NCI-H69 (cell line): ENCODE results near the gene ABHD17A.

ENCODE experiments used
- DNase-seq: peaks from one replicate; lab custom pipeline; 2025; lab: John Stamatoyannopoulos, UW

Gene ABHD17A

DNA sequence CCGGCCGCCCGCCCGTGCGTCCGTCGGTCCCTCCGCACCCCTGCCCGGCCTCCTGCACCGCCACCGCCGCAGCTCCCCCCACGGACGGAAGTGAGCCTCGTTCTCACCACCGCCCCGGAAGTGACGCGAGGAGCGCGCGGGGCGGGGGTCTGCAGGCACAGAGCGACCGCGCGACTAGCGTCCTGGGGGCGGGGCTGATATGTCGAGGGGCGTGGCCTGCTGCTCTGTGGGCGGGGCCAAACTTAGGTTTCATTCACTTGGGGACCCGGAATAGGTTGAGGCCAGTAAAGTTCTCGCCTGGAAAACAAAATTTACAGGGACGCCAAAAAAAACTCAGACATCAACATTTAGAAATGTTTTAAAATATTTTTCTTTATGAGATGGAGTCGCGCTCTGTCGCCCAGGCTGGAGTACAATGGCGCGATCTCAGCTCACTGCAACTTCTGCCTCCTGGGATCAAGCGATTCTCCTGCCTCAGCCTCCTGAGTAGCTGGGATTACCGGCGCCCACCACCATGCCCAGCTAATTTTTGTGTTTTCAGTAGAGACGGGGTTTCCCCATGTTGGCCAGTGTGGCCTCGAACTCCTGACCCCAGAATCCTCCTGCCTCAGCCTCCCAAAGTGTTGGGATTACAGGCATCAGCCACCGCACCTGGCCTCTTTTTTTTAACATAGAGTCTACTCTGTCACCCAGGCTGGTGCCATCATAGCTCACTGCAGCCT lies at the start of gene ABHD17A:
TSS of gene ABHD17A (minus strand) at position 99 of the 722 bp plus-strand sequence. CDS start 3,930 bp downstream, outside the sequence.
- DNase-seq = peak; percentile 98

GRCh38 chr19:1933942-1934341 lies 48.6 kb upstream of the ABHD17A start:
- no peak for DNase-seq

DNA sequence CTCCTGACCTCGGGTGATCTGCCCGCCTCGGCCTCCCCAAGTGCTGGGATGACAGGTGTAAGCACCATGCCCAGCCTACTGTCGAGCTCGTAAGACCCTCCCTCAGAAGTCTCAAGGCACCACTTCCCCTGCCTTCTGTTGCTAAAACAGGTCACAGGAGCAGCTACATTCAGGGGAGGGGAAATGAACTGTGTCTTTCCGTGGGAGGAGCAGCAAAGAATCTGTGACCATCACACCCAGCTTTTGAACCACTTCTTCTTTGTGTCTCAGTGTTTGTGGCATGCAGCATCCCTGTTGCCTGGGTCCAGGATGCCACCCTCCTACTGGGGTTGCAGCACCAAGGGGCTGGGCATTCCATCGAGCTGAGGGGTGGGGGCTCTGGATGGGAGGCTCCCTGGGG lies 47.9 kb upstream of the ABHD17A start:
- no peak for DNase-seq

DNA sequence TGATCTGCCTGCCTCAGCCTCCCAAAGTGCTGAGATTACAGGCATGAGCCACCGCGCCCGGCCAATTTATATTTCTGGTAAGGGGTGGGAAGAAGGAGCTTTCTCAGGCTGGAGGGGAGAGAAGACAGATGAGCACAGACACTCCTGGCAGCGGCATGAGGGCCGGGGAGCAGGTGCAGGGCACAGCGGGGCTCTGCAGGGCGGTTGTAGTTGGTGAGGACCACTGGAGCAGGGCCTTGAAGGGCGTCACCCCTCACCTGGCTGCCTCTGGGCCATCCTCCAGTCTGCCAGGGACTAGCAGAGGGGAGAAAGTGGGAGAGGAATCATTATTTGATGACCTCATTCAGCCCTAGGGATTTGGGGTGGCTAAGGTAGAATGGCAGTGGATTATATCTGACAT lies 47.1 kb upstream of the ABHD17A start:
- DNase-seq = no peak

DNA sequence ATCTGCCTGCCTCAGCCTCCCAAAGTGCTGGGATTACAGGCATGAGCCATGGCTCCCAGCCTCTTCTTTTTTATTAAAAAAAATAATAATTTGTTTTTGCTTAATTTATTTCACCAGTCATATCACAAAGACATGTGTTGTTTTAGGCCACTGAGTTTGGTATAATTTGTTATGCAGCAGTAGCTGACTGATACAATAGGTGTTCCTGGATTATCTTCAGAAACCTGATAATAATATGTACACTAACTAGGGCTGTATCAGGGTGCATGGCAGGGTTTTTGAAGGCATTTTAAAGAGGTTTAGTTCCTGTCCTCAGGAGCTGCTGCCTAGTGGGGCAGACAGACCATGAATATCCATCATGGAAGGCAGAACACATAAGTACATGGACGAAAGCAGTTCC lies 46.1 kb upstream of the ABHD17A start:
- DNase-seq = no peak

GRCh38 chr19:1929021-1929742 lies 43.9 kb upstream of the ABHD17A start:
- peak; percentile 87 for DNase-seq

GRCh38 chr19:1925544-1925943 lies 40.2 kb upstream of the ABHD17A start:
- DNase-seq = no peak

DNA sequence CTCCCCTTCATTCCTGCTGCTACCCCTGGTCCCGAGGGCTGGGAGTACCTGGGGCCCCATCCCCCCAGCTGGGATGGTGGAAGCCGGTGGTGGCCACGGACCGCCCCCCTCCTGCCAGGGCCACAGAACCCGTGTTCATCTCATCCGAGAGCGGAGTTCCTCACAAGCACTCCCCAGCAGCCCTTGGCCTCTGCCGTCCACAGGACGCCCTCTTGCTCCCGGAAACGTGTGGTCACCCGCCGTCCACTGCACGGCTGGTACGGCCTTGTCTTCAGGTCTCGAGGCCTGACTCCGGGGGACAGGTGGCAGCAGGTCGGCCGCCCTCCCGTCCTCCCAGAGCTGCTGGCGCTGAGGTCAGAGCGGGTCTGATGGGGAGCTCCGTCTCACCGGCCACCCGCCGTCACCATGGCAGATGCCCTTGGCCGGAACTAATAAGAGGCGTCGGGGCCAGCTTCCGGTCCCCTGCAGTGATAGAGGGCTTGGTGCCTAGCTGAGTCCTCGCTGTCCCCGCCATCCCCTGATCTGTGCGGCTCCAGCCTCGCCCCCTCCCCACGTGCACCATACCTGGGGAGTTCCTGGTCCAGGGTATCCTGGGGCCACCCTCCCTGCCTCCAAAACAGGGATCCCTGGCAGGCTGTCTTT lies 39.1 kb upstream of the ABHD17A start:
- DNase-seq = no peak

DNA sequence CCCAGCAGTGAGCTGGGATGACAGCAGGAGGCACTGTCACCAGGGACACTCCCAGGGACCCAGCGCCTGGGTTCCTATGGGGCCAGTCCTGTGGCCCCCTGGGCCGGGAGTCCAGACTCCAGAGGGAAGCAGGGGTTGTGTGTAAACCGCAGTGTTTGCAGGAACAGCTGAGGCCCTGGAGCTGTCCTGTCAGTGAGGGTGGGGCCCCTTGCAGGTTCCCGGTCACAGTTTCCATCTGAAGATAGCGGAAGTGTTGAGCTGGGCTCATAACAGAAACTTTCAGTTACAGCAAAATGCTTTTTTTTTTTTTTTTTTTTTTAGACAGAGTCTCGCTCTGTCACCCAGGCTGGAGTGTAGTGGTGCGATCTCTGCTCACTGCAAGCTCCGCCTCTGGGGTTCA lies 38.0 kb upstream of the ABHD17A start:
- DNase-seq = no peak

- no peak for DNase-seq
Observed at GRCh38 chr19:1922803-1923202, 37.5 kb upstream of the ABHD17A start.

GRCh38 chr19:1921825-1922224 lies 36.5 kb upstream of the ABHD17A start:
- no peak for DNase-seq

GRCh38 chr19:1921326-1921725 lies 36.0 kb upstream of the ABHD17A start:
- no peak for DNase-seq

DNA sequence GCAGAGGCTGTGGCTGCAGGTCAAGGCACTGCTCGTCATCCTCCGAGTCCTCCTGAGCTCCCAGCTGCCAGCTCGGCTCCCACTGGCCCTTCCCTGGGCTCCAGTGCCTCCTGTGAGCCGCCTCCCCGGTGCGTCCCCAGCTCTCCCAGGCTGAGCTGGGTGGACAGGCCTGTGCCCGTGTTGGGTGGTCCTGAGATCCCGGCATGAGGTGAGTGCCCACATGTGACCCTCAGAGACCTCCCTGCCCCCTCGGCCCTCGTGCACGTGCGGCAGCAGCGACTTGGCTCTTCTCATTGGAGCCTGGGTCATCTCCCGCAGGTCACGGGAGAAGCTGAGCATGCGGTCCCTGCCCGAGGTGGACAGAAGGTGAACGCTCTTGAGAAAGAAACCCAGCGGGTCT lies 35.3 kb upstream of the ABHD17A start:
- DNase-seq = no peak

GRCh38 chr19:1918975-1919374 lies 33.7 kb upstream of the ABHD17A start:
- DNase-seq = no peak

DNA sequence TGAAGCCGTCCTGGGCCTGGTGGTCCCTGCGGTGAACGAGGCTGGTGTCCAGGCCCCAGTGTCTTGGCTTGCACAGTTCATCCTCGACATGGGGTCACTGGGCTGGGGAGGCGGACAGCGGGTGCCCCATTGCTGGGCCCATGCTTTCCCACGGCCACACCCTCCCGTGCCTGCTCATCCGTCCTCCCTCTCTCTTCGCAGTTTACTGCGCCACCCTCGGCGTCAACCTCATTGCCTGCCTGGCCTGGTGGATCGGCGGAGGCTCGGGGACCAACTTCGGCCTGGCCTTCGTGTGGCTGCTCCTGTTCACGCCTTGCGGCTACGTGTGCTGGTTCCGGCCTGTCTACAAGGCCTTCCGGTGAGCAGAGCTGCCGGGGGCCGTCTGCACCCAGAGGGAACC lies 32.6 kb upstream of the ABHD17A start:
- no peak for DNase-seq

DNA sequence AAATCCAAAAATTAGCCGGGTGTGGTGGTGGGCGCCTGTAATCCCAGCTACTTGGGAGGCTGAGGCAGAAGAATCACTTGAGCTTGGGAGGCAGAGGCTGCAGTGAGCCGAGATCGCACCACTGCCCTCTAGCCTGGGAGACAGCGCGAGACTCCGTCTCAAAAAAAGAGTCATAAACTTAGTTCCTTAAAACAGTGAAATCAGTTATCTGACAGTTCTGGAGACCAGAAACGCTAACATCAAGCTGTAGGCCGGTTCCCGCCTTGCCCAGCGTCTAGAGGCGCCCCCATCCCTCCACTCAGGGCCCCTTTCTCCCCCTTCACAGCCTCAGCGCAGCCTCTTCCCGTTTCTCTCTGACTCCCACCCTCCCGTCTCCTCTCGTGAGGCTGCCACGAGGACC lies 31.9 kb upstream of the ABHD17A start:
- DNase-seq = no peak

- no peak for DNase-seq
Observed at GRCh38 chr19:1914826-1915341, 29.6 kb upstream of the ABHD17A start.

- DNase-seq = no peak
Observed at GRCh38 chr19:1913781-1914577, 28.7 kb upstream of the ABHD17A start.

DNA sequence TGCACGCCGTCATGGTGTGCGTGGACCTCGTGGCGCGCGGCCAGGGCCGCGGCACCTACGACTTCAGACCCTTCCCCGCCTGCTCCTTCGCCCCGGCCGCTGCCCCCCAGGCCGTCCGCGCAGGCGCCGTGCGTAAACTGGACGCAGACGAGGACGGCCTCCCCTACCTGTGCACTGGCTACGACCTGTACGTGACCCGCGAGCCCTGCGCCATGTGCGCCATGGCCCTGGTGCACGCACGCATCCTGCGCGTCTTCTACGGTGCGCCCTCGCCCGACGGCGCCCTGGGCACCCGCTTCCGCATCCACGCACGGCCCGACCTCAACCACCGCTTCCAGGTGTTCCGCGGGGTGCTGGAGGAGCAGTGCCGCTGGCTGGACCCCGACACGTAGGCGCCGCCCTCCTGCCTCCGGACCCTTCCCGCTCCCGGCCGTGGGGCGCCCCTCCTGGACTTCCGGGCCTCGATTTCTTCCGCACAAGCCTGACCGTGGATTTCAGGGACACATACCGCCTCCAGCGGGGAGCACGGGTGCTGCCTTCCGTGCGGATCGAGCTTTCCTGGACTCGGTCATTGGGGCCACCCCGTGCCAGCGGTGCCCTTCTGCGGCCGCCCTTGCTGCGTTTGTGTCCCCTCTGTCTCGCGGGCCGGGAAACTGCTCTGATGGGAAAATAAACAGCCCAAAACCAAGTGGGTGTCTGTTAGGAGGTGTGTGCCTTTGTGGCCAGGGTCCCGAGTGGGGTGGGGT lies 27.6 kb upstream of the ABHD17A start:
- no peak for DNase-seq

GRCh38 chr19:1911995-1912394 lies 26.7 kb upstream of the ABHD17A start:
- no peak for DNase-seq

DNA sequence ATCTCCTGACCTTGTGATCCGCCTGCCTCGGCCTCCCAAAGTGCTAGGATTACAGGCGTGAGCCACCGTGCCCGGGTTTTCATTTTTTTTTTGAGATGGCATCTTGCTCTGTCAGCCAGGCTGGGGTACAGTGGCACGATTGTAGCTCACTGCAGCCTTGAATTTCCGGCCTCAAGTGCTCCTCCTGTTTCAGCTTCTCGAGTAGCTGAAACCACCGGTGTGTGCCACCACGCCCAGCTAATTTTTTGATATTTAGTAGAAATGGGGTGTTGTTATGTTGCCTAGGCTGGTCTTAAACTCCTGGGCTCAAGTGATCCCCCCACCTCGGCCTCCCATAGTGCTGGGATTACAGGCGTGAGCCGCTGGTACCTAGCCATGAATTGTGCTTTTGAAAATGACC lies 25.8 kb upstream of the ABHD17A start:
- no peak for DNase-seq
